Embryonic facial prominence (tissue), 1 donor: ENCODE data around the gene CCR4.
"Not testable (repeated sequence)": the region's sequence is repeated elsewhere in the genome, so short reads cannot be mapped to it uniquely, and the experiment has no call there.

ENCODE experiments used
- DNase-seq: peaks from one replicate; pipeline ENCODE4 v3.0.0-alpha.2; 2016; ENCODE audit errors: extremely low spot score

CCR4 gene

DNA sequence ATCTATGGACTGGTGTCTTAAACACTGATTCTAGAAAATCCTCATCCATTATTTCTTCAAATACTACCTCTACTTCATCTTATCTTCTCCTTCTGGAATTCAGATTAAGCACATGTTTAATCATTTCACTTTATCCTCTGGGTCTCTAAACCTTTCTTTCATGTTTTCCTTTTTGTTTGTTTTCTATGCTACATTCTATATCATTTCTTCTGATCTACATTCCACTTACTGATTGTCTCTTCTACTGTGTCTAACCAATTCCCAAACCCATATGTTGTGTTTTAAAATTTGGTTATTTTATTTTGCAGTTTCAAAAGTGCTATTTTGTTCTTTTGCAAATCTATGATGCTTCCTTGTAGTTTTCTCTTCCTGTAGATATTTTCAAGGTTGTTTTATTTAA is 31.7 kb downstream of the CCR4 start:
- DNase-seq = no peak

DNA sequence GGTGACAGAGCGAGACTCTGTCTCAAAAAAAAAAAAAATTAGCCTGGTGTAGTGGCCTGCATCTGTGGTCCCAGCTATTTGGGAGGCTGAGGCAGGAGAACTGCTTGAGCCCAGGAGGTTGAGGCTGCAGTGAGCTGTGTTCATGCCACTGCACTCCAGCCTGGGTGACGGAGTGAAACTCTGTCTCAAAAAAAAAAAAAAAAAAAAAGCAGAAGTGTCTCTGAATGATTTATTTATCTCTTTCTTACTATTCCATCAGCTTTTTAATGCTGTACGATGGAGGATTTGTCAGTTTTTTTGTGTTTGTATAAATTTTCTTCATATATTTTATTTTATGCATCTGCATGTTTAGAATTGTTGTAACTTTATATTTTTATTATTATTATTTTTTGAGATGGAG is 33.5 kb downstream of the CCR4 start:
- not testable (repeated sequence) for DNase-seq

DNA sequence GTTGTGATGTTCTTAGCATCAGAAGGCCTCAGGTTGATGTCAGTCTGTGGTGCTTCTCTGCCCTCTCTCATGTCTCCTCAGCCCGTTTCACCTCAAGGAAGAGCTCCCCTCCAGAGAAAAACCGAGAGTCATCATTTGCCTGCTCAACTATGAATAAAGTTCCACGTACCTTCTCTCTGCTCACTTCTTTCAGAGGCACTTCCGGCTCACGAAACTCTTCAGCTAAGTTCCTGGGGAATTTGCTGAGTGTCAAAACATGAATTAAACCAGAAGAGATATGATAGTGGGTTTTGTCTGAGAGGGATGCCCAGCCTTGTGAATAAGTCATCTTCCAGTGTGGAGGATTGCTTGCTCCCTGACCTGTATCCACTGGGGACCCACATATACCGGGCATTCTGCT is 37.7 kb downstream of the CCR4 start:
- DNase-seq = no peak

DNA sequence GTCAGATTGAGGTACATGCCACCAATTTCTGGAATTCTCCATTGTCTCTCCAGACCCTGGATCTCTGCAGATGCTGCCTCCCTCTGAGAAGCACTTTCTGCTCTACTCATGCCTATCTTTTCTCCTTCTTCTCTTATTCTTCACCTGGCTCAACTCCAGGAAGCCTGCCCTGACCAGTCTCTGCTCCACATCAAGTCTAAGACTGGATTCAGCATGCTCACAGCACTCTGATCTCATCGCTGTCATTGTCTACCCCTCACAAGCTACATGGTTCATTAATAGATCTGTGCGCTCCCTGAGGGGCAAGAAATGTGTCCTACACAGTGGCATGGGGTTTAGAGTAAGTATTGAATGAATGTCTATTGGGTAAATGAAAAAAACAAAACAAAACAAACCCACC is 38.7 kb downstream of the CCR4 start:
- DNase-seq = no peak

DNA sequence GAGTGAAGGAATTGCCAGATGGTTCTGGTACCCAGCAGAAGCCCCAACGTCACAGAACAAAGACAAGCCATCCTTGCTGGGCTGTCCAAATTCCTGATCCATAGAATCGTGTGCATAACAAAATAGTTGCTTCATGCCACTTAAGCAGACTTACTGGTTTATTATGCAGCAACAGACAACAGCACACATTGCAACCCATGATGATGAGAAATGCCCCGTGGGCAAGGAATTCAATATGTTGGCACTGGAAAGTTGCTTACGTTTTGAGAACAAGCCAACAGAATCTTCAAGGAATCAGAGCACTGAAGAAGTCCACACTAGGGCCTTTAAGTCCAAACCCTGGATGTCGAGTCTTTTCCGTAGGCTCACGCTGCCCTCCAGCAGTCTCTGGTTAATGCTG is 40.3 kb downstream of the CCR4 start:
- no peak for DNase-seq

DNA sequence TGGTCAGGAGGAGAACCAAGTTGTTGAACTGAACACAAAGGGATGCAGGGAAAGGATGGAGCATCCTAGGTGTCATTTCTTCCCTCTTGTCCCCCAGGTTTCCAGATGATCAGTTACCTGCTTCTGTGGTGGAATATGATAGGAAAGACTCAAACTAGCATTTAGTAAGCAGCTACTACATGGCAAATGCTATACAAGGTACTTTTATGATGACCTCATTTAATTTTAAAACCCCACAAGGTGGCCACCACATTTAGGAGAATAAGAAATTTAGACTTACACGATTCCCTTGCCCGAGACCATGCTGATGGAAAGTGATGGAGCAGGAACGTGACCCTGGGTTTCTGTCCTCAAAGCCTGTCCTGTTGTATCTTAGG is 40.9 kb downstream of the CCR4 start:
- no peak for DNase-seq

DNA sequence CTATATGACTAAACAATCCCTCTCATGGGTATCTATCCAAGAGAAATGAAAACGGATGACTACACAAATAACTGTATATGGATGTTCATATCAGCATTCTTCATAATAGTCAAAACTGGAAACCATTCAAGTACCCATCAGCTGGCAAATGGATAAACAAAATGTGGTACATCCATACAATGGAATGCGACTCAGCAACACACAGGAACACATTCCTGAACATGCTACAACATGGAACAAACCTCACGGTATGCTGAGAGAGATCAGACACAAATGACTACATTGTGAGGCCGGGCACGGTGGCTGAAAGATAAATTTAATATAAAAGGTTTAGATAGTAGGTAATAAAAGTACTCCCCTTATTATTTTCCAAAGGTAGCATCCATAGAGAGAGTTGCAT is 42.6 kb downstream of the CCR4 start:
- DNase-seq = no peak

DNA sequence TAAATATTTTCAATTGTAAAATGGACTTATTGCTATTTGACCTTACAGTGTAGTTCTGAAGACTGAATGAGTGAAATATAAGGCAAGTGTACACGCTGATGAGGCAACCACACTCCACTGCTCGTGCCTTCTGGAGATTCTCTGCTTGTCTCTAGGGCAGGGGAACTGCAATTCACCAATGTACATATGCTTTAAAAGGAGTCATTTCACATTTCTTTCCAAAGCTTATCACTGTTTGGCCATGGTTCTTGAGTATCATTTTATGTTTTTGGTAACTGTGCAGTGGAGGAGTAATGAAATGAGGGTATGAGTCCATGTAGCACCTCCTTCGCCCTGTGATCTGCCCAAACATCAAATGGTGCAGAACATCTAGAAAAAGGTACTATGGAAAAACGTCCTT is 43.7 kb downstream of the CCR4 start:
- DNase-seq = no peak

DNA sequence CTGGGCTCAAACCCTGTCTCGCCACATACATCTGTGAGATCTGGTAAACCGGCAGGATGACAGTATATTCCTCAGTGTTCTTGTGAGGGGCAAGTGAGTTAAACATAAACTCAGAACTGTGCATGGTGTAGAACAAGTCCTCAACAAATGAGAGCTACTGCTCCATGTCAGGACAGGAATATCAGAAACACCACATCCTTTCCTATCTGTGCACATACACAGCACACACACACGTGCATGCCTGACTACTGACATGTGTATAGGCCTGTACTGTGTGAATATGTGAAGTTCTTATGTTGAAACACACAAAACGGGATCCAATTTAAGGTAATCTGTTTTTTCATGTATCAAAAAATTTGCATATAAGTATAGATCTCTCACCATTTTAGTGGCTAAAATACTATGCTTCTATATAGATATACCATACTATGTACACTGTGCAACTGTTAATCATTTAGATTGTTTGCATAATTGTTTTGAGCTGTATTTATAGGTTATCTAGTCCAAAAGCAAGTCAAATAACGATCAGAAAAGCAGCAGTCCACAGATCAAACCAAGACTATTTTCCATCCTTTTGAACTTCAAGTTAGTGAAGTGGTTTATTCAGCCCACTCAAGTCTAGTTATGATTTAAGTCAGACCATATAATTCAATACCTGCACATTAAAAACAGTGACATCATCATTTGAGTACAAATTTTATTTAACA is 44.8 kb downstream of the CCR4 start:
- no peak for DNase-seq

DNA sequence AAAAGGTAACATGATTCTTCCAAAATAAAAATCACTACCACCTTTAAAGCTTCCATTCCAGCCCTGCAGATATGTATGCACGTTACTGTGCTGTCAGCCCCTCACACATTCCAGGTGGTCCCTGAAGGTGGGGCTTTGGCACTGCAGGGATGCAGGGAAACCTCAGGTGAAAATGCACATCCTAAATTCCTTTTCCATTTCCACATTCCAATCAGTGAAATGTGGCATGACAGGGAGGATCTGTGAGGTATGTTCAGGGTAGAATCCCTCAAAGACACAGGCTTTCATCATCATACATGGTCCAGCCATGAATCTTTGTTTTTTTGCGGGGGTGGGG is 45.3 kb downstream of the CCR4 start:
- no peak for DNase-seq

DNA sequence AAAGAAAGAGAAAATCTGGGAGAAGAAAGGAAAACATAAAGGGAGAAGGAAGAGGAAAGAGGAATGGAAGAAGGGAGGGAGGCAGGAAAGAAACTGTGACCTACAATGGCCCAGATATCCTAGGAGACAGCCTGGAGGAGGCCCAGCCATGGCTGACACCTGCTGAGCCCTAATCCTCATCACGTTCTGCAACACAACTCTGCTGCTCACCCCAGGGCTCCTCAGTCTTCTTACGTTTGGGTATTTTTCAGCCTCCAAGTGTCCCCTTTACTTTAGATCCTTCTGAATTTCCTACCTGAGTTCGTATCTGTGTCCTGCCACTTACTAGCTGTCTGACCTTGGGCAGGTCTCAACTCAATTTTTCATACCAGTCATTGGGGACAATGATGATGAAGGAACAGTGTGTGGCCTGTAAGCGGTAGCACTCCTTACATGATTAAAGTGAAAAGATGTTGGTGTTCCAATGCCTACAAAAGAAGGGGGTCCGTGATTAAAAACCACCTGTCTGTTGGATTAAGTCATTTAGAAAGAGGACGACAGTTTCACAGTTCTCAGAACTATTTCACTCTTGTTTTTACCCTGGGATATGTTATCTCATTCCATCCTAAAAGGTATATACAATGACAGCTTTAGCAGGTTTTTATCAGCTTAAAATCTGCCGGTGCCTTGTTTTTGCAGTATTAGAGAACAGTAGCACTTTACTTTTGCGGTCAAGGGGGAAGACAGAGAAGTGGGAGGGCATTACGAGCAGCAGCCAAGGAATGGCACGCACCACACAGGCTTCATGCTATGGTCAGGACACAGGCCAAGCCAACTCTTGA is 47.4 kb downstream of the CCR4 start:
- no peak for DNase-seq

DNA sequence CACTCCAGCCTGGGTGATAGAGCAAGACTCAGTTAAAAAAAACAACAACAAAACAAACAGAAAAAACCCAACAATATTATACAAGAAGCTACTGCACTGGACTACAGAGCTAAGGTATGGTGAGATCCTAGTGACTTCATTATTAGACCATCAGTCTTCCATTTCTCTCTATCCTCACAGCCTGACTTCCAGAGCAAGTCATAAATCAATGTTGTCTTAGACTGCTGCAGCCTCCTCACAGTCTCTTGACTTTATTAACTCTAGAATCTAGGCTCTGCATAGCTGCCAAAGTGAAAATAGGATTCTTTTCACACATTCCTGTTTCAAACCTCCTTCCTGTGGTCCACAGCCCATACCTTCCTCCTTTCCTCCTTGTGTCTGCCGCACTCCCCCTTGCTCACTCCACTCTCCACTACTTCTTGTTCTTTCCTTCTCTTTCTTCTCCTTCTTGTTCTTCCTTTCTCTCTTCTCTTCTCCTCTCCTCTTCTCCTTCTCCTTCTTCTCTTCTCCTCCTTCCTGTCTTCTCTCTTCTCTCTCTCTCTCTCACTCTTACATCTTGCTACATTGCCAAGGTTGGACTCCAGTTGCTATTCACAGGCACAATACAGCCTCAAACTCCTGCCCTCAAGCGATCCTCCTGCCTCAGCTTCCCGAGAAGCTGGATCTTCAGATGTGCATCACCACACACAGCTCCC is 49.4 kb downstream of the CCR4 start:
- DNase-seq = no peak

DNA sequence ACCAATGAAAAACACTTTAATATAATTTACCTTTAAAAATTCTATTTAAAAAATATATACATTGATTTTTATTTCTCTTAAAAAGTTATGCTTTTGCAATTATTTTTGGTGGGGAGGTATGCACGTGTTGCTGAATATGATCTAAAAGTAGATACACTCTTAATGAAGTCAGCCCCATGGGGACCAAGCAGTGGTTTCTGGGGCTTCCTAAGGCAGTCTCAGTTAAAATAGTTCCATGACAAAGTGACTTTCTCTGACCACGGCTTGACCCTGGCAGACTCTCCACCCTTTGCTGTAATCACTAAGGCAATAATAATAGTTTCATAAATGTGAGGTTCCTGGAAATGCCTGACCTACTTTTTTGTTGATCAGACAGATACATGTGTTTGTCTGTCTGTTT is 50.4 kb downstream of the CCR4 start:
- DNase-seq = no peak

DNA sequence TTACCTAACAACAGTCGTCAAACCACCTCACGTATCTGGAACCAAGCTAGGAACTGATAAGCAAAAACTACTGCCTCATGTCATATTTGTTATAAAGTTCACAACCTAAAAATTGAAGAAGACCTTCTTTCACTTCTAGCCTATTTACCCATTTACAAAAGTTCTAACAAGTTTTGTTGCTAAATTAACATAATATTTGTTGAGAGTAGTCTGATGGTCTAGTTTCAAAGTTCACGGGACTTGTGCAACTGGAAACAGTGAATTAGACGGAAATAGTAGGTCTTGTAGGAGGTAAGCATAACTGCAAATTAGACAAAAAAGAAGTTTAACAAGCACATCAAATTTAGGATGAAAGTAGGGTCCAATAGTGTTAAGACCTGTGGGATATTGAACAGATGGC is 51.9 kb downstream of the CCR4 start:
- DNase-seq = no peak

DNA sequence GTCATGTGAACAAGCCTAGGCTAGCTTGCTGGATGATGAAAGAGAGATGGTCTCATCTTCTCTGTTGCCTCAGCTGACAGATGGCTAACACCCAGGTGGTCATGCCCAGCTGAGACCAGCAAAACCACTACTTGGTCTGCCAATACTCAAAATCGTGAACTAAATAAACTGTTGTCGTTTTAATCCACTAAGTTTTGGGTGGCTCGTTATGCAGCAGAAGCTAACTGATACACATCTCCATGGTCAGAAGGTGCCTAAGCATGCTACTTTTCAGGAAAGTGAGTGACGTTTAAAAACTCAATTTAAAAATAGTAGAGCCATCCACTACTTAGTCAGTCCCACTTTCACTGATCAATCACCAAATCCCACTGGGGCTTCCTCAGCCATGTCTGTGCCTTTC is 52.8 kb downstream of the CCR4 start:
- DNase-seq = no peak

DNA sequence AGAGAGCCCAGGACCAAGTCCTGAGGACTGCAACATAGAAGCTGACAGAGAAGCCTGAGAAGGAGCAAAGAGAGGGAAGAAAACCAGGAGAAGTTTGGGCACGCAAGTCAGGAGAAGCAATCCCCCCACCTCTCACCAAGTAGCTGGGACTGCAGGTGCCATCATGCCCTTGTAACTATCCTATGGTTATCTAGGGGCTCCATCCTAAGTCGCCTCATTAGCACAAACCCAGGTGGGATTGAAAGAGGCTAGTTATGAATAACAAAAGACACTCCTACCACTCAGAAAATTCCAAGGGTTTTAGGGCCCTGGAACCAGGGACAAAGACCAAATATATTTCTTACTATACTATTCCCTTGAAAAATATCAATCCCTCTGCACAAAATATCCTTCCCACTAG is 53.5 kb downstream of the CCR4 start:
- DNase-seq = no peak
